HepG2 (cell line): ENCODE measurements around the gene PNMA8C. TPM values are rescaled to one million over a fixed set of nuclear protein-coding genes. Genes with fewer than 3 reads are reported as not detected.

Experiments used
- ARNTL ChIP-seq: sonication (generic); formaldehyde crosslinking; IDR thresholded peaks from 2 replicates; pipeline ENCODE4 v1.4.0; 2020; ENCODE audit warnings: mild to moderate bottlenecking, missing genetic modification reagents
- ATM ChIP-seq: fragments of 450-650 bp; IDR thresholded peaks from 2 replicates; pipeline ENCODE4 v1.7.1; 2017; ENCODE audit warnings: mild to moderate bottlenecking, borderline replicate concordance
- DNMT3B ChIP-seq: conservative IDR thresholded peaks from 2 replicates; pipeline ENCODE4 v1.6.1; 2016; ENCODE audit warnings: missing biosample characterization, control low read depth
- FOXO1 ChIP-seq: sonication (generic); formaldehyde crosslinking; IDR thresholded peaks from 2 replicates; pipeline ENCODE4 v1.4.0; 2020; ENCODE audit warnings: missing genetic modification reagents
- HDAC1 ChIP-seq: sonication (generic); formaldehyde crosslinking; IDR thresholded peaks from 2 replicates; pipeline ENCODE4 v1.5.1; 2020; ENCODE audit warnings: mild to moderate bottlenecking, missing genetic modification reagents
- KDM3A ChIP-seq: IDR thresholded peaks from 2 replicates; pipeline ENCODE4 v1.6.1; 2018; ENCODE audit warnings: low read depth, missing compliant biosample characterization
- NFKBIZ ChIP-seq: IDR thresholded peaks from 2 replicates; pipeline ENCODE4 v1.6.1; 2018; ENCODE audit warnings: missing genetic modification reagents, missing compliant biosample characterization
- REL ChIP-seq: sonication (generic); formaldehyde crosslinking; conservative IDR thresholded peaks from 2 replicates; pipeline ENCODE4 v1.8.0; 2022; ENCODE audit warnings: mild to moderate bottlenecking, missing genetic modification reagents, moderate library complexity
- TBX3 ChIP-seq: fragments of 450-650 bp; IDR thresholded peaks from 2 replicates; pipeline ENCODE4 v1.6.1; 2017; ENCODE audit warnings: antibody characterized with exemption, mild to moderate bottlenecking, inconsistent platforms, borderline replicate concordance
- TEAD2 ChIP-seq: sonication (generic); formaldehyde crosslinking; IDR thresholded peaks from 2 replicates; pipeline ENCODE4 v1.9.0; 2021; ENCODE audit warnings: missing genetic modification reagents
- TFAP4 ChIP-seq: sonication (generic); IDR thresholded peaks from 2 replicates; pipeline ENCODE4 v1.6.1; 2016; ENCODE audit warnings: low read depth, borderline replicate concordance
- XRCC5 ChIP-seq: fragments of 200-400 bp; formaldehyde crosslinking; optimal IDR thresholded peaks from 2 replicates; pipeline ENCODE3; 2017; ENCODE audit warnings: mild to moderate bottlenecking, low read length
- ZBTB8A ChIP-seq: sonication (generic); formaldehyde crosslinking; IDR thresholded peaks from 2 replicates; pipeline ENCODE4 v1.4.0; 2020; ENCODE audit warnings: mild to moderate bottlenecking, low read depth, missing genetic modification reagents, borderline replicate concordance
- ZC3H13 ChIP-seq: sonication (generic); formaldehyde crosslinking; IDR thresholded peaks from 2 replicates; pipeline ENCODE4 v1.8.1; 2023; ENCODE audit warnings: mild to moderate bottlenecking, missing genetic modification reagents, moderate library complexity
- ZFP82 ChIP-seq: sonication (generic); formaldehyde crosslinking; IDR thresholded peaks from 2 replicates; pipeline ENCODE4 v1.5.1; 2020; ENCODE audit warnings: mild to moderate bottlenecking, missing genetic modification reagents, borderline replicate concordance
- ZKSCAN8 ChIP-seq: IDR thresholded peaks from 2 replicates; pipeline ENCODE4 v1.6.1; 2016; ENCODE audit warnings: borderline replicate concordance, missing genetic modification reagents, missing compliant biosample characterization
- ZNF124 ChIP-seq: sonication (generic); formaldehyde crosslinking; IDR thresholded peaks from 2 replicates; pipeline ENCODE4 v1.4.0; 2020; ENCODE audit warnings: missing genetic modification reagents
- ZNF17 ChIP-seq: sonication (generic); formaldehyde crosslinking; IDR thresholded peaks from 2 replicates; pipeline ENCODE4 v1.5.0; 2020; ENCODE audit warnings: mild to moderate bottlenecking, missing genetic modification reagents
- ZNF431 ChIP-seq: sonication (generic); formaldehyde crosslinking; IDR thresholded peaks from 2 replicates; pipeline ENCODE4 v1.9.0; 2022; ENCODE audit warnings: missing genetic modification reagents, low read depth, mild to moderate bottlenecking, borderline replicate concordance
- ZNF468 ChIP-seq: sonication (generic); formaldehyde crosslinking; IDR thresholded peaks from 2 replicates; pipeline ENCODE4 v1.8.0; 2022; ENCODE audit warnings: mild to moderate bottlenecking, moderate library complexity, missing genetic modification reagents
- ZNF510 ChIP-seq: sonication (generic); formaldehyde crosslinking; IDR thresholded peaks from 2 replicates; pipeline ENCODE4 v1.4.0; 2020; ENCODE audit warnings: low read depth, mild to moderate bottlenecking, missing genetic modification reagents
- ZNF562 ChIP-seq: sonication (generic); formaldehyde crosslinking; IDR thresholded peaks from 2 replicates; pipeline ENCODE4 v1.8.0; 2022; ENCODE audit warnings: missing genetic modification reagents, borderline replicate concordance
- ZNF569 ChIP-seq: sonication (generic); formaldehyde crosslinking; IDR thresholded peaks from 2 replicates; pipeline ENCODE4 v1.5.0; 2020; ENCODE audit warnings: mild to moderate bottlenecking, missing genetic modification reagents, moderate library complexity, borderline replicate concordance
- ZNF670 ChIP-seq: sonication (generic); formaldehyde crosslinking; IDR thresholded peaks from 2 replicates; pipeline ENCODE4 v1.8.0; 2022; ENCODE audit warnings: mild to moderate bottlenecking, missing genetic modification reagents, borderline replicate concordance
- polyA plus RNA-seq, 8 experiments: library from polyadenylated mRNA; depleted of rRNA in 3 of 8; stranded (reverse) in 7 of 8; unstranded in 1 of 8; fragments of >200 nt; fragmentation: Illumina TruSeq in 4 of 8; extraction: Trizol in 4 of 8; gene quantifications; 2 replicates each; pipeline versions ENCODE4 v1.2.1 to v1.2.3, GENCODE V29; 2011 to 2016; ENCODE audit warnings: low read depth in 4 of 8, missing spikeins in 1 of 8, mixed read lengths in 1 of 8; ENCODE audit not compliant: insufficient read depth in 1 of 8
- total RNA-seq, 5 experiments: library from RNA; depleted of rRNA; stranded (reverse); fragments of >200 nt; fragmentation: Illumina TruSeq; extraction: Trizol; gene quantifications; 2 replicates each; pipeline ENCODE4 v1.2.3, GENCODE V29; 2016; ENCODE audit warnings: low read depth in 1 of 5
- TF ChIP-seq, protein P1 (sequence below): IDR thresholded peaks from 2 replicates; pipeline ENCODE4 v1.6.1; 2016; ENCODE audit warnings: missing compliant biosample characterization, missing genetic modification reagents, borderline replicate concordance
- TF ChIP-seq, protein P2 (sequence below): sonication (generic); formaldehyde crosslinking; IDR thresholded peaks from 2 replicates; pipeline ENCODE4 v1.5.1; 2020; ENCODE audit warnings: missing genetic modification reagents, mild to moderate bottlenecking, borderline replicate concordance
- TF ChIP-seq, protein P3 (sequence below): sonication (generic); formaldehyde crosslinking; IDR thresholded peaks from 2 replicates; pipeline ENCODE4 v1.8.0; 2022; ENCODE audit warnings: missing genetic modification reagents, mild to moderate bottlenecking, borderline replicate concordance

PNMA8C gene
- total and polyA plus RNA-seq, 2 of the 13 experiments (the other 11 are each of a cell fraction or from before 2014, with no cell fraction given): not detected

DNA sequence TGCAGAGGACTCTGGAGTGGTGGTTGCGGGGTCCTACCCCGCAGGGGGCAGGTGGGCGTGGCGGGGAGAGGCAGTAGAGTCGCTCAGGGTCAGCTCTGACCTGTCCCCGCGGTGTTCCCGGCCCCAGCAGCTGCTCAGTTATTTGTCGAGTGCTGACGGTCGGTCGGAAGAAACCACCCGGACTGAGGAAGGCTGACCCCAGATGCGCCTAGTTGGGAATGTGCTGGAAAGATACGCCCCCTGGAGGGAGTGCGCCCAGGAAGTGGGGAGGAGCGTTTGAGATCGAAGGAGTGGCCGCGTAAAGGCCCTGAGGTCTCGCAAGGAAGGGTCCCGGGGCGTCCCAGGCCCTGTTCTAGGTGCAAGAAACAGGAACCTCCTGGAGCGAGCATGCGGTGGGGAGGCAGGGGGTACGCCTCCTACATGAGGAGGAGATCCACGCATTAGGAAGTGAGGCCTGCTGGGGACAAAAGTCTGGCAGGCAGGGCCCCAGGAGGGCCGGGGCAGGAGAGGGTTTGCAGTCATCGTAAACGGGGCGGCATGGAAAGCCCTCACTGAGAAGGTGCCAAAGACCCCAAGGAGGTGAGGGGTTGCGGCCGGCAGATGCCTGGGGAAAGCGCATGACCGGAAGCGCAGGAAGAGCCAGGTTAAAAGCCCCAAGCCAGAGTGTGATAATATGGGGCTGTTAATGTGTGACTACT is 24.5 kb downstream of the PNMA8C start (continued):
- TF ChIP-seq FOXO1: 0 out of 2 replicates have a peak, but pooled peaks have one; percentile 25
- 0 out of 2 replicates have a peak, but pooled peaks have one; percentile 67 for TF ChIP-seq REL (CRISPR knock-in tag)
- no peak for TF ChIP-seq ZNF17 (CRISPR knock-in tag)
- TF ChIP-seq ZNF670 (CRISPR knock-in tag): peak; percentile 67; the same call in 1 of the 2 replicates
- TF ChIP-seq TEAD2 (CRISPR knock-in tag): no peak
- 0 out of 2 replicates have a peak, but pooled peaks have one; percentile 87 for TF ChIP-seq ZNF569
- 0 out of 2 replicates have a peak, but pooled peaks have one; percentile 50 for TF ChIP-seq ZFP82
- no peak for TF ChIP-seq ZNF431 (CRISPR knock-in tag)
- TF ChIP-seq, protein P1, sequence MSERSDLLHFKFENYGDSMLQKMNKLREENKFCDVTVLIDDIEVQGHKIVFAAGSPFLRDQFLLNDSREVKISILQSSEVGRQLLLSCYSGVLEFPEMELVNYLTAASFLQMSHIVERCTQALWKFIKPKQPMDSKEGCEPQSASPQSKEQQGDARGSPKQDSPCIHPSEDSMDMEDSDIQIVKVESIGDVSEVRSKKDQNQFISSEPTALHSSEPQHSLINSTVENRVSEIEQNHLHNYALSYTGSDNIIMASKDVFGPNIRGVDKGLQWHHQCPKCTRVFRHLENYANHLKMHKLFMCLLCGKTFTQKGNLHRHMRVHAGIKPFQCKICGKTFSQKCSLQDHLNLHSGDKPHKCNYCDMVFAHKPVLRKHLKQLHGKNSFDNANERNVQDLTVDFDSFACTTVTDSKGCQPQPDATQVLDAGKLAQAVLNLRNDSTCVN (CRISPR knock-in tag): no peak
- no peak for TF ChIP-seq ZNF124 (CRISPR knock-in tag)
- TF ChIP-seq TBX3: no peak
- TF ChIP-seq ZBTB8A (CRISPR knock-in tag): no peak
- TF ChIP-seq ATM: no peak
- peak; percentile 85 for TF ChIP-seq HDAC1
- peak; percentile 69; the same call in 1 of the 2 replicates for TF ChIP-seq ARNTL (CRISPR knock-in tag)
- peak; percentile 66 for TF ChIP-seq XRCC5
- TF ChIP-seq KDM3A (CRISPR knock-in tag): no peak
- TF ChIP-seq NFKBIZ (CRISPR knock-in tag): no peak
- TF ChIP-seq ZNF468: peak; percentile 76; the same call in 1 of the 2 replicates
- TF ChIP-seq, protein P2, sequence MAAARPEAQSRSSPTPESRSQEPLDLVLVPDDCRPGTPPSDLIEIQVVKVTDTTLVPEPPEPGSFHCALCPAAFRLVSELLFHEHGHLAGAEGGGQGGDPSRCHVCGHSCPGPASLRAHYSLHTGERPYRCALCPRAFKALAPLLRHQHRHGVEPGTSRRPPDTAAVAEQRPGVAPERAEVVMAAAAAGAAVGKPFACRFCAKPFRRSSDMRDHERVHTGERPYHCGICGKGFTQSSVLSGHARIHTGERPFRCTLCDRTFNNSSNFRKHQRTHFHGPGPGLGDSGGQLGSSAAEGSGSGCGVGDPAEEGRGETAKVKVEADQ (CRISPR knock-in tag): peak; percentile 75; the same call in 1 of the 2 replicates
- TF ChIP-seq ZNF510 (CRISPR knock-in tag): no peak
- TF ChIP-seq DNMT3B (CRISPR knock-in tag): no peak
- TF ChIP-seq, protein P3, sequence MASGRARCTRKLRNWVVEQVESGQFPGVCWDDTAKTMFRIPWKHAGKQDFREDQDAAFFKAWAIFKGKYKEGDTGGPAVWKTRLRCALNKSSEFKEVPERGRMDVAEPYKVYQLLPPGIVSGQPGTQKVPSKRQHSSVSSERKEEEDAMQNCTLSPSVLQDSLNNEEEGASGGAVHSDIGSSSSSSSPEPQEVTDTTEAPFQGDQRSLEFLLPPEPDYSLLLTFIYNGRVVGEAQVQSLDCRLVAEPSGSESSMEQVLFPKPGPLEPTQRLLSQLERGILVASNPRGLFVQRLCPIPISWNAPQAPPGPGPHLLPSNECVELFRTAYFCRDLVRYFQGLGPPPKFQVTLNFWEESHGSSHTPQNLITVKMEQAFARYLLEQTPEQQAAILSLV: no peak
- TF ChIP-seq TFAP4: no peak; the same call in 1 of the 2 replicates
- peak; percentile 10; the same call in 1 of the 2 replicates for TF ChIP-seq ZC3H13 (CRISPR knock-in tag)
- TF ChIP-seq ZKSCAN8 (CRISPR knock-in tag): no peak
- no peak for TF ChIP-seq ZNF562
